Fibroblast of lung (primary cell): ENCODE measurements around the gene GNB5.

Experiments used
- CTCF ChIP-seq, 2 donors: IDR thresholded peaks in 1 of 2; conservative IDR thresholded peaks in 1 of 2; 1 replicate in 1 of 2; 2 replicates in 1 of 2; pipeline ENCODE4 v1.5.1; 2011 to 2012; ENCODE audit warnings: low read length in 2 of 2, control low read depth in 1 of 2, inconsistent platforms in 1 of 2, low read depth in 1 of 2, mild to moderate bottlenecking in 1 of 2
- EZH2 ChIP-seq: IDR thresholded peaks from 2 replicates; pipeline ENCODE4 v1.5.1; 2012; ENCODE audit warnings: low read length, control low read depth, mild to moderate bottlenecking; ENCODE audit errors: missing control alignments

- no peak for TF ChIP-seq CTCF (conservative IDR thresholded peaks at IDR 0.05 in 1 of 2, IDR thresholded peaks at IDR 0.05 in 1 of 2; ENCODE audit: low read depth in 1 of 2, low read length in 2 of 2)
- TF ChIP-seq EZH2, result no peak
These were observed 89.5 kb downstream of the GNB5 start for GRCh38 chr15:52101542-52102323.
